HG02852 (cell line): Measurements from ENCODE around the gene NEMP2.
"Not testable (repeated sequence)": the region's sequence is repeated elsewhere in the genome, so short reads cannot be mapped to it uniquely, and the experiment has no call there.

Experiments
- ATAC-seq: cut with Tn5 transposase; IDR thresholded peaks from one replicate; pipeline ENCODE4 v1.9.1; 2021; ENCODE audit warnings: mild to moderate bottlenecking, moderate library complexity; ENCODE audit not compliant: unreplicated experiment

The NEMP2 gene

GRCh38 chr2:190527918-190528317 is 6.6 kb downstream of the NEMP2 start:
- no peak for ATAC-seq

GRCh38 chr2:190527214-190527613 is 7.3 kb downstream of the NEMP2 start:
- ATAC-seq = no peak

- no peak for ATAC-seq
These were observed 8.3 kb downstream of the NEMP2 start for GRCh38 chr2:190526105-190526750.

GRCh38 chr2:190524928-190525327 is 9.6 kb downstream of the NEMP2 start:
- ATAC-seq = no peak

GRCh38 chr2:190519975-190520767 is 14.4 kb downstream of the NEMP2 start:
- no peak for ATAC-seq

GRCh38 chr2:190517468-190517867 is 17.1 kb downstream of the NEMP2 start:
- ATAC-seq = no peak

GRCh38 chr2:190515687-190516086 is 18.8 kb downstream of the NEMP2 start:
- no peak for ATAC-seq

- ATAC-seq = no peak
These were observed 19.8 kb downstream of the NEMP2 start for GRCh38 chr2:190514676-190515075.

- ATAC-seq = no peak
These were observed 20.6 kb downstream of the NEMP2 start for GRCh38 chr2:190513877-190514276.

- ATAC-seq = no peak
These were observed 21.9 kb downstream of the NEMP2 start for GRCh38 chr2:190512539-190513095.

- ATAC-seq = no peak
These were observed 23.4 kb downstream of the NEMP2 start for GRCh38 chr2:190511104-190511503.

- ATAC-seq = not testable (repeated sequence)
These were observed 24.6 kb downstream of the NEMP2 start for GRCh38 chr2:190509895-190510294.

GRCh38 chr2:190507135-190507534 is 27.4 kb downstream of the NEMP2 start:
- ATAC-seq = no peak

- no peak for ATAC-seq
These were observed 27.9 kb downstream of the NEMP2 start for GRCh38 chr2:190506666-190507065.

- ATAC-seq = no peak
These were observed 28.8 kb downstream of the NEMP2 start for GRCh38 chr2:190505696-190506095.

GRCh38 chr2:190504912-190505311 is 29.6 kb downstream of the NEMP2 start:
- no peak for ATAC-seq

- no peak for ATAC-seq
These were observed 31.4 kb downstream of the NEMP2 start for GRCh38 chr2:190503088-190503487.

GRCh38 chr2:190501702-190502407 is 32.7 kb downstream of the NEMP2 start:
- no peak for ATAC-seq

GRCh38 chr2:190501231-190501630 is 33.3 kb downstream of the NEMP2 start:
- no peak for ATAC-seq

- ATAC-seq = no peak
These were observed 34.4 kb downstream of the NEMP2 start for GRCh38 chr2:190500054-190500502.

GRCh38 chr2:190499273-190499672 is 35.2 kb downstream of the NEMP2 start:
- no peak for ATAC-seq
